ENCODE measurements around the gene TAF10.

TAF10 gene

DNA sequence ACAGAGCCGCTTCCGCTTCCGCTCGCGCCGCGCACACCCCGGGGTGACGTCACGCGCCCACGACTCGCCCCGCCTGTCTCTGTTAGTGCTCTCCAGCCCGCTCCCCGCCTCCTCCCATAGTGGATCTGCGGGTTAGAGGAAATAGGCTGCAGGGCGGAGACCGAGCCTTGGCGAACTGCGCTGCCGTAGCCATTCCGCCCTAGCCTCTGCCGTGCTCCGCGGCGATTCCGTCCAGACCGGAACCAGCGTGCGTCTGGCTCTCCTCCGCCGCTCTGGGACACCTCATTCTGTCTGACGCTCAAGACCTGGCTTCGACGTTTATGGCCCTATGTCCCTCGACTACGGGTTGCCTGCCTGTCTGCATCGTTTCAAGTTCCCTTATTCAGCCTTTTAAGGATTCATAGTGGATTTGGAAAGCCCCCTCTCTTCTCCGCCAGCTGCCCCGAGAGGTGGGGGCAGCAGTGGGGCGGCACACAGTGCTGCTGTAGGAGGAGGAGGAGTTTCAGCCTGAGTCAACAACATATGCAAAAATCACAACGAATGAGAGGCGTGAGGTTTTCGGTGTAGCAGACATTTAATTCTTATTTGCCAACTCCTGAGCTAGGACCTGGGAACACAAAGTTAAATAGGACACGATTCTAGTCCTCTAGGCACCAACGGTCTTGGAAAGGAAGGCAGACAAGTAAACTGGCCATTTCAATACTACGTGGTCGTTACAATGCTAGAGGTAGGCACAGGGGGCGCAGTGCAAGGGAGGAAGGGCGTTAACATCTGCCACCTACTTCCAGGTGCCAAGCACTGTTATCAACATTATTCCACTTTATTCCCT lies at the start of gene TAF10:
TSS of gene TAF10 (minus strand) at position 4 of the 829 bp plus-strand sequence. CDS start 27 bp downstream, outside the sequence.
- H3K9me3 Mint-ChIP-seq = no peaks in the 10 kb centered on the region
- no peaks in the 10 kb centered on the region for H3K27me3 Mint-ChIP-seq
- H3K4me1 Mint-ChIP-seq = peaks cover 22% of the 10 kb centered on the region
- H3K36me3 Mint-ChIP-seq = peaks cover 63% of the 10 kb centered on the region
- peak within 1 kb of the TSS; percentile 85 for H3K4me3 Mint-ChIP-seq
- H3K27ac Mint-ChIP-seq = peak within 1 kb of the TSS; percentile 90
- peak; percentile 97 for DNase-seq
- CTCF ChIA-PET = interaction anchor here (0.7 to 3.0 kb wide), 13 partner anchors 8 to 81 kb away, joined by 3 to 14 read pairs (median 4); partner anchors contain the start of genes ILK and MRPL17

- no peaks in the 10 kb centered on the region for H3K9me3 Mint-ChIP-seq
- H3K27ac Mint-ChIP-seq = no peak overlapping the region
- CTCF ChIA-PET = interaction anchor here (1.6 kb wide), 1 partner anchor 23 kb away, joined by 3 read pairs; the partner anchor contains the start of gene MRPL17
- no peak overlapping the region for H3K4me3 Mint-ChIP-seq
- peaks cover 26% of the 10 kb centered on the region for H3K27me3 Mint-ChIP-seq
- peaks cover 9% of the 10 kb centered on the region for H3K4me1 Mint-ChIP-seq
- no peak for DNase-seq
- H3K36me3 Mint-ChIP-seq = no peaks in the 10 kb centered on the region
These were observed 48.7 kb upstream of the TAF10 start for GRCh38 chr11:6660712-6661111.

DNA sequence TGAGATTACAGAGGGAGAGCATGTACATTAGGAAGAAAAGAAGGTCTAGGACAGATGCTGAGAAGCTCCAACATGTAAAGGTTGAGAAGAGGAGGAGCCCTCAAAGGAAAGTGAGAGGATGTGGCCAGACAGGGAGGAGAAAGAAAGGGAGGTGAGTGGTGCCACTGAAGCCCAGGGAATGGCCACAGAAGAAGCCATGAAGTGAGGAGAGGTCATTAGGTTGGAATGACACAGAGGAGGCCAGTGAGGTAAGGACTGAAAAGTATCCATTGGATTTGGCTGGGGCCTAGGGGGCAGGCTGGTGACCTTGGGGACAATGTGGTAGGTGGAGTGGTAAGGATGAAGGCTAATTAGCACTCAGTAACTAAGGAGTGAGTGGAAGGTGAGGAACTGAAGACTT lies 46.6 kb upstream of the TAF10 start:
- Mint-ChIP-seq H3K4me3 (no peak overlapping the region), H3K36me3 (no peaks in the 10 kb centered on the region), H3K9me3 (no peaks in the 10 kb centered on the region), H3K4me1 (peaks cover 6% of the 10 kb centered on the region), H3K27ac (no peak overlapping the region), H3K27me3 (peaks cover 20% of the 10 kb centered on the region)
- no peak for DNase-seq
- CTCF ChIA-PET = interaction anchor here (1.2 kb wide), 1 partner anchor 9 kb away, joined by 5 read pairs; no protein-coding TSS in a partner anchor

DNA sequence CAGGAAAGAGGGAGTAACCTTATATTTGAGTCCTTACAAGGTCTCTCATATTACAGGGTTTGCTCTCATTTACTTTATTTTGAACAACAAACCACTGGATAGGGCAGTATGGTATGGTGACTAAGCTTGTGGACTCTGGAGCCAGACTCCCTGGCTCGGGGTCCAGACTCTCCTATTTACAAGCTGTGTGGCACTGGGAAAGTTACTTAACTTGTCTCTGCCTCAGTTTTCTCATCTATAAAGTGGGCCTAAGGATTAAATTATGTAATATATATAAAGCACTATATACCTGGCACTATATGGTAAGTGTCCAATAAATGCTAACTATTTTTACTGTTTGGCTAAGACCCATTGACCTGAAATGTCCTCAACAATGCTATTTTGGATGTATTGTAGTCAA lies 45.3 kb upstream of the TAF10 start:
- H3K27ac Mint-ChIP-seq = no peak overlapping the region
- H3K4me1 Mint-ChIP-seq = peaks cover 5% of the 10 kb centered on the region
- peaks cover 16% of the 10 kb centered on the region for H3K27me3 Mint-ChIP-seq
- DNase-seq = no peak
- H3K4me3 Mint-ChIP-seq = no peak overlapping the region
- CTCF ChIA-PET = interaction anchor here (1.1 to 1.6 kb wide), 4 partner anchors 10 to 127 kb away, joined by 4 to 5 read pairs (median 4); partner anchors contain the start of gene TPP1
- no peaks in the 10 kb centered on the region for H3K9me3 Mint-ChIP-seq
- H3K36me3 Mint-ChIP-seq = no peaks in the 10 kb centered on the region

GRCh38 chr11:6656936-6657335 lies 44.9 kb upstream of the TAF10 start:
- H3K27me3 Mint-ChIP-seq = peaks cover 16% of the 10 kb centered on the region
- H3K4me1 Mint-ChIP-seq = peaks cover 5% of the 10 kb centered on the region
- no peak for DNase-seq
- H3K4me3 Mint-ChIP-seq = peak overlapping the region; percentile 17
- no peaks in the 10 kb centered on the region for H3K9me3 Mint-ChIP-seq
- no peak overlapping the region for H3K27ac Mint-ChIP-seq
- CTCF ChIA-PET = interaction anchor here (1.1 to 1.6 kb wide), 4 partner anchors 10 to 126 kb away, joined by 4 to 5 read pairs (median 4); partner anchors contain the start of gene TPP1
- no peaks in the 10 kb centered on the region for H3K36me3 Mint-ChIP-seq

DNA sequence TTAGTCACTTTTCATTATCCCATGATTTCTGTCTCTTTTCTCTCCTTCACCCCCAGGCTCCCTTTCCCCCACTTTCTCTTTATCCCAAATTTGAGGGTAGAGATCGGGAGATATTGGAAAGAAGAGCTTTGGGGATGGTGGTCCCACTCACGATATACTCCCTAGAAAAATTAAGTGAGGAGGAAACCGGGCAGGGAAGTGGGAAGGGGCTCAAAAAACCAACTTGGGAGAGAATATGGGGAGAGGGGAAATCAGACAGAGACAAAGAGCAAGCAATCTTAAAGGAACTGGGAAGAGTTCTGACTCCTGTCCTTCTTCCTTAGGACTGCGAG lies 44.5 kb upstream of the TAF10 start:
- DNase-seq = no peak
- no peaks in the 10 kb centered on the region for H3K9me3 Mint-ChIP-seq
- peaks cover 5% of the 10 kb centered on the region for H3K4me1 Mint-ChIP-seq
- H3K27me3 Mint-ChIP-seq = peaks cover 16% of the 10 kb centered on the region
- H3K4me3 Mint-ChIP-seq = peak overlapping the region; percentile 59
- no peak overlapping the region for H3K27ac Mint-ChIP-seq
- CTCF ChIA-PET = interaction anchor here (1.4 to 1.6 kb wide), 2 partner anchors 9 to 126 kb away, joined by 4 to 5 read pairs; no protein-coding TSS in a partner anchor
- no peaks in the 10 kb centered on the region for H3K36me3 Mint-ChIP-seq

DNA sequence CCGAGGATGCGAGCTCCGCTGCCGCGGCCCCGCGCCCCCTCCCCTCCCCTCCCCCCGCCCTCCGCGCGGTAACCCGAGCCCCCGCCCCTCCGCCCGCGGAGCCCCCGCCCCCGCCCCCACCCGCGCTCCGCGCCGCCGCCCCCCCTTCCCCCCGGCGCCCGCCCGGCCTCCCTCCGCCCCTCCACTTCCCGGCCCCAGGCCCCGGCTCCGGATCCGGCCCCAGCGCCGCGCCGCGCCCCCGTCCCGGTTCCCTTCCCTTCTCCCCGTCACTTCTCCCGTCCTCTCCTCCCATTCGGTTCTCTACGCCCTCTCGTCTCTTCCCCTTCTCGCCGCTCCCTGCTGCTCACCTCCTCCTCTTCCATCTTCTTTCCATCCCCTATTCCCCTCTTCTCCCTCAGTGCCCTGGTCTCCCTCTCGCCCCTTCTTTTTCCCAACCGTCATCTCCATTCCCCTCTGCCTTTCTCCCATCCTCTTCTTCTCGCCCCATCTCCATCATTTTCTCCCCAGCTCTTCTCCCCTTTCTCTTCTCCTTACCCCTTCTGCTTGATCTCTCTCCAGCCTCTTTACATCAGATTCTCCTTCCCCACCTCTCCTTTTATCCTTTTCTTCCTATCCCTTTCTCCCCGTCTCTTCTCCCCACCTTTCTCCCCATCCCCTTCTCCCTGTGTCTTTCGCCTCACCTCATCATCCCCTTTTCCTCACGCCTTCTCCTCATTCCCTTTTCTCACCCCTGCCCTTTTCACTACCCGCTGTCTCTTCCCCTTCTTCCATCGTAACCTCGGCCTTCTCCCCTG lies 44.0 kb upstream of the TAF10 start, which contains the start of gene DCHS1:
TSS of gene DCHS1 (minus strand) at position 20 of the 794 bp plus-strand sequence. CDS start 14,196 bp downstream, outside the sequence.
- H3K4me1 Mint-ChIP-seq = peaks cover 5% of the 10 kb centered on the region
- no peak within 1 kb of the TSS for H3K27ac Mint-ChIP-seq
- no peaks in the 10 kb centered on the region for H3K9me3 Mint-ChIP-seq

GRCh38 chr11:6655020-6655789 lies 43.2 kb upstream of the TAF10 start:
- Mint-ChIP-seq H3K4me3 (no peak overlapping the region), H3K36me3 (no peaks in the 10 kb centered on the region), H3K4me1 (peaks cover 5% of the 10 kb centered on the region), H3K27me3 (peaks cover 16% of the 10 kb centered on the region), H3K27ac (no peak overlapping the region), H3K9me3 (no peaks in the 10 kb centered on the region)
- DNase-seq = peak; percentile 36
- CTCF ChIA-PET = no interaction called here

More for the DNA sequence above, 44.0 kb upstream of the TAF10 start, which contains the start of gene DCHS1:
- Mint-ChIP-seq H3K4me3 (peak within 1 kb of the TSS; percentile 59), H3K36me3 (no peaks in the 10 kb centered on the region), H3K27me3 (peaks cover 16% of the 10 kb centered on the region)
- CTCF ChIA-PET = no interaction called here
- peak; percentile 43 for DNase-seq

GRCh38 chr11:6654281-6655019 lies 42.4 kb upstream of the TAF10 start:
- Mint-ChIP-seq H3K27ac (no peak overlapping the region), H3K27me3 (peaks cover 16% of the 10 kb centered on the region), H3K36me3 (no peaks in the 10 kb centered on the region), H3K4me1 (peaks cover 5% of the 10 kb centered on the region), H3K9me3 (no peaks in the 10 kb centered on the region), H3K4me3 (no peak overlapping the region)
- no peak for DNase-seq
- CTCF ChIA-PET = no interaction called here

DNA sequence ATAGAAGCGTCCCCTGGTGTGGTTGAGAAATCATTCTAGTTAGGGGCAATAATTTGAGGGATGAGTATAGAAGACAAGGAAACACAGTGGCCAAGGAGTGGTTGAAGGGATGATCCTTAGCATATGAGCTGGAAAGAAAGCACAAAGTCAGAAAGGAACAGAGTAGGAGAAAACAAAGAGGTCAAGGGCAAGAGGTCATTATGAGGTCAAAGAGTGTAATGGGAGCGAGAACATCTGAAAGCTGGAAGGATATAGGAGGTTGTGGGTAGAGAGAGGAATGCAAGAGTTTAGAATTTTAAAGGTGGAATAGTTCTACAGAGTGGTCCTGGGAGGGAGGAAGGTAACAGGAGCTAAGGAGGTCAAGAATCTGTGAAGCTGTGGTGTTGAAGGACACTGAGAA lies 41.6 kb upstream of the TAF10 start:
- H3K27me3 Mint-ChIP-seq = peaks cover 16% of the 10 kb centered on the region
- H3K36me3 Mint-ChIP-seq = no peaks in the 10 kb centered on the region
- CTCF ChIA-PET = no interaction called here
- no peak overlapping the region for H3K27ac Mint-ChIP-seq
- DNase-seq = no peak
- H3K9me3 Mint-ChIP-seq = no peaks in the 10 kb centered on the region
- H3K4me1 Mint-ChIP-seq = peaks cover 5% of the 10 kb centered on the region
- no peak overlapping the region for H3K4me3 Mint-ChIP-seq

- Mint-ChIP-seq H3K27me3 (peaks cover 16% of the 10 kb centered on the region), H3K36me3 (no peaks in the 10 kb centered on the region), H3K9me3 (no peaks in the 10 kb centered on the region), H3K4me3 (no peak overlapping the region), H3K27ac (no peak overlapping the region), H3K4me1 (peaks cover 5% of the 10 kb centered on the region)
- CTCF ChIA-PET = interaction anchor here (2.0 kb wide), 1 partner anchor 15 kb away, joined by 7 read pairs; no protein-coding TSS in a partner anchor
- DNase-seq = no peak
These were observed 41.1 kb upstream of the TAF10 start for GRCh38 chr11:6653097-6653496.

DNA sequence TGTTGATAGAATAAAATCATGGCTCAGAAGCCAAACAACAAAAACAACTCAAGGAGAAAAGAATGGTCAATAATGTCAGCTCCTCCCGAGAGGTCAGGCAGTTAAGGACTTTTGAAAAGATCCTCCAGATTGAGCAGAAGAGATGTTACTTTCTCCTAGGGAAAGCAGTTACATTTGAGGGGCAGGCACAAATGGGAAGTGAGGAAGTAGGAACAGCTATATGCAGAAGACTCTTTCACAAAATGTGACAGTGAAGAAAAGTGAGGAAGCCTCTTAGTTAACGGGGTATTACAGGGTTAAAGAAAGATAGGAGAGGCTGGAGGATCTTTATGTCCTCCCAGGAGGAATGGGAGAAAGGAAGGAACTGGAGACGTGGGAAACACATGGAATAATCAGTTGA lies 40.2 kb upstream of the TAF10 start:
- Mint-ChIP-seq H3K4me1 (peaks cover 5% of the 10 kb centered on the region), H3K27ac (no peak overlapping the region), H3K9me3 (no peaks in the 10 kb centered on the region), H3K36me3 (no peaks in the 10 kb centered on the region), H3K27me3 (peaks cover 15% of the 10 kb centered on the region), H3K4me3 (no peak overlapping the region)
- no peak for DNase-seq
- CTCF ChIA-PET = interaction anchor here (0.7 to 2.0 kb wide), 2 partner anchors 16 to 18 kb away, joined by 3 to 7 read pairs; no protein-coding TSS in a partner anchor

DNA sequence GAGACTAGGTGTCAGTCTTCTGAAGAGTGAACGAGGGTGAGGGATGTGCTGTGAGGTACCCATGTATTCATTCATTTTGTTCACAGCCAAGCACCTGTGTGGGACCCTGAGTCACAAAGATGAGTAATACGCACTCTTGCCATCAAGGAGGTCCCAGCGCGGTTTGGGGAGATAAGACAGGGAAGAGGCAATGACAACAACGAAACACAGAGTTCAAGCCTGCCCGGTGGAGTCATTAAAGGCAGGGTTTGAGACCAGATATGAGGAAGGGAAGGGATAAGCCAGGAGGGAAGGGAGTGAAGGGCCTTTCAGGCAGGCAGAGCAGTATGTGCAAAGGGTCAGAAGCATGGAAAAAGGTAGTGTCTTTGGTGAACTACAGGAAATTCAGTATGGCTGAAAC lies 39.0 kb upstream of the TAF10 start:
- Mint-ChIP-seq H3K36me3 (no peaks in the 10 kb centered on the region), H3K9me3 (no peaks in the 10 kb centered on the region), H3K27ac (no peak overlapping the region), H3K4me1 (peaks cover 1% of the 10 kb centered on the region), H3K27me3 (peaks cover 3% of the 10 kb centered on the region), H3K4me3 (no peak overlapping the region)
- CTCF ChIA-PET = no interaction called here
- no peak for DNase-seq

Measured in activated naive CD4-positive, alpha-beta T cell treated with anti-CD3 and anti-CD28 coated beads, Interleukin-2, amount 10 ng/mL, durations not matched to agents 7 days and 5 days (primary cell).